ENCODE data around the gene ZBTB11.
"Not testable (repeated sequence)": the region's sequence is repeated elsewhere in the genome, so short reads cannot be mapped to it uniquely, and the experiment has no call there.

Gene ZBTB11

DNA sequence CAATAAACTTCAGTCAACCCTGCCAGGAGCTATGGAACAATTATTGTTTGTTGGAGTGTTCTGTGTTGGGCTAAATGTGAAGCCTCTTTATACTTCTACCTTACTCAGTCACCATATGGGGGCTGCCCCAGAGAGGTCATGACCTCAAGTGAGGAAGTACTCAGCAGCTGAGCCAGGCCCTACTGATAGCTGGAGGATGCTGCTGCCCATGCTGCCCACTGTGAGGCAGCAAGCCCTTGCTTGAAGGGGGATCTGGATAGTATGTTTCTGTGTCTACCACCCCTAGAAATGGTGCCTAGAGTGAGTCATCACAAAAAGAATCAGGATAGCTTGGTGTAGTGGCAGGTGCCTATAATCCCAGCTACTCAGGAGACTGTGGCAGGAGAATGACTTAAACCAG is 14.0 kb upstream of the ZBTB11 start:
- no peak for DNase-seq (ENCODE audit: low spot score)

DNA sequence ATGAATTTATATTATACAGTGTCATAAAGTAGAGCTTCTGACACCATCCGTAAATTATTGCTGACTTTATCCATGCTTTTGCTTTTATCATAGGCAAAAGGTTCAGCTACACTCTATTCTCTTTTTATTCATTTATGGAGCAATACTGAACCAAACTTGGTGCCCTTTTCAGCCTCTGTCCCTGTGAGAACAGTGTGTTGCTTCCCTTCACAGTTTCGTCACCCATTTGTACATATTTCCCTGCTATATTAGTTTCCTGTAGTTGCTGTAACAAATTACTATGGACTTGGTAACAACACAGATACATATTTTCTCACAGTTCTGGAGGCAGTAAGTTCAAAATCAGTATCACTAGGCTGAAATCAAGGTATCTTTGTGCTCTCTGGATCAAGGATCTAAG is 12.4 kb upstream of the ZBTB11 start:
- DNase-seq (ENCODE audit: low spot score) = no peak

GRCh38 chr3:101687142-101687931 is 10.4 kb upstream of the ZBTB11 start:
- no peak for DNase-seq (ENCODE audit: low spot score)

DNA sequence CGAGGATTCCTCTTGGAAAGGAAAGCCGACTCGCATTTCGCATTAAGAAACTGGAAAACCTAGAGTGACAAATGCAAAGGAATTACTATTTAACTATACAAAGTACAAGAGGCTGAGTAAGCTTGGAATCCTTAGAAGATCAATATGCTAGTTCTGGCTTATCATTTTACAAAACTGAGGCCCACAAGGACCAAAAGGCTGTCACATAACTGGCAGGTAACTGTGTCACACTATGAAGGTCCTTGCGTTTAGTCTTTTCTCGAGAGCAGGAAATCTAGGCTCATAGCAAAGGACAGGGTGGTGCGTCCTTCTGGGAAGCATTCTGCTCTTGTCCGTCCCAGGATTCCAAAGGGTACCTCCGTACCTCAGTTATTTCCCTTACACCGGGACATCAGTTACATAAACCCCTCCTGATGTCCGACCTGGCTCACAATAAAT is 9.0 kb upstream of the ZBTB11 start:
- no peak for DNase-seq (ENCODE audit: low spot score)

- DNase-seq (ENCODE audit: low spot score) = no peak
Observed at GRCh38 chr3:101685050-101685400, 8.1 kb upstream of the ZBTB11 start.

DNA sequence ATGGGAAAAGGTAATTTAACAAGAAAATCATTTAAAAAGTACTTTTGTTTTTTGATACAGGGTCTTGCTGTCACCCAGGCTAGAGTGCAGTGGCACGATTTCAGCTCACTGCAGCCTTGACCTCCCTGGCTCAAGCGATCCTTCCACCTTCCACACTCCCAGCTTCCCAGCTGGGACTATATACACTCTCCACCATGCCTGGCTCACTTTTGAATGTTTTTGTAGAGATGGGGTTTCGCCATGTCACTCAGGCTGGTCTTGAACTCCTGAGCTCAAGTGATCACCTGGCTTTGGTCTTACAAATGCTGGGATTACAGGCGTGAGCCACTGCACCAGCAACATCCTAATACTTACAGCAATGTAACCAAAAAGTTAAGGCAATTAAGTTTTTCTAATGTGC is 3.5 kb upstream of the ZBTB11 start:
- DNase-seq (ENCODE audit: low spot score) = no peak

GRCh38 chr3:101678837-101679236 is 1.9 kb upstream of the ZBTB11 start:
- DNase-seq (ENCODE audit: low spot score) = not testable (repeated sequence)

DNA sequence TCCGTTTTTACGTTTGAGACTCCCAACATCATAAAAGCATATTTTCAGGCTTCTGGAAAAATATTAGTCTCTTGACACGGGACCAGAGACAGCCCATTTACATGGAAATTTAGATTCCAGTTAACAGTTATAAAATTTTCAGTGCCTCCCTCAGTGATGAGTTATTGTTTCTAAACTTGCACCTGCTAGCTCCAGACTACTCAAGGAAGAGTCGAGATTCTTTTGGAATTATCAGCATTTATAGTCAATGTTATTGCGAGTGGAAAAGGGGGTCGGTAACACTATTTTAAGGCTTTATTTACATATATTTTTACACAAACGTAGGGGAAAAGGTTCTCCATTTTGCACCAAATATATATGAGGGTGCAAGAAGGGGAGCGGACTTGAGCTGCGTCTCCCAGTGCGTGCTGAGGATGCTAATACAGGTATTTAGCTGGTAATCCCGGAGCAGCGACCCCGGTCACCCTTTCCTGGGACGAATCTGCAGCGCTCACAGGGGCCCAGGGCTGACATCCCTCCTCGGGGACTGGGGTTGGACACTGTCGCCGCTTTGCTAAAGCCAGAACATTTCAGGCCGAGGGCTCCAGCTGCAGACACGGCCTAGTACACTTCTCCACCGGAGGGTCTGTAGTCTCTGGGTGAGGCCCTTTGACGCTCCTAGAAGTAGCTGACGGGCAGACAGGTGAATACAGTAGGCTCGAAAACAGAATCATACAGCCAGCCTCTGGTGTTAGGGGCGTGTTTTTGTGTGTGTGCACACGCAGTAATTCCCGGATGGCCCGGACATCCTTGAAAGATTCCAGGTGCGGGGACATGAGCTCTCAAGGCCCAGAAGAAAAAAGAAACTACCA is 729 bp upstream of the ZBTB11 start:
- peak; percentile 56 for DNase-seq (ENCODE audit: low spot score)

GRCh38 chr3:101676216-101676764 is 642 bp downstream of the ZBTB11 start:
- DNase-seq (ENCODE audit: low spot score) = peak; percentile 97

GRCh38 chr3:101675709-101676215 is 1.2 kb downstream of the ZBTB11 start:
- DNase-seq (ENCODE audit: low spot score) = no peak

GRCh38 chr3:101674518-101674917 is 2.4 kb downstream of the ZBTB11 start:
- no peak for DNase-seq (ENCODE audit: low spot score)

GRCh38 chr3:101673953-101674352 is 3.0 kb downstream of the ZBTB11 start:
- DNase-seq (ENCODE audit: low spot score) = no peak

GRCh38 chr3:101671014-101671413 is 5.9 kb downstream of the ZBTB11 start:
- no peak for DNase-seq (ENCODE audit: low spot score)

- no peak for DNase-seq (ENCODE audit: low spot score)
Observed at GRCh38 chr3:101667844-101668243, 9.1 kb downstream of the ZBTB11 start.

DNA sequence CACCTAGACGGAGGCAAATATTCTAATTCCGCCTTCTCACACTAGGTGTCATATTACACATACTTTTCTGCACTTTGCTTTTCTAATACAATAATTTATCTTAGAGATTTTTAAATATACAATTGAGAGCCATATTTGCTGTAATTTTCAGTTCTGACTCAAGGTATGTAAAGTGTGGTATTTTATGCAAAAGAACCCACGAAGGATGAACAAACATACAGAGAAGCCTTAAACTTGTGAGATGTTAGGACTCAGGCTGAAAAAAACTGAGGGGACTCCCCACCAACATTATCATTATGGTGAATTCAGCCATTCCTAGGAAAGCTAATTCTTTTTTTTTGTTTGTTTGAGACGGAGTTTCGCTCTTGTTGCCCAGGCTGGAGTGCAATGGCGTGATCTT is 9.6 kb downstream of the ZBTB11 start:
- DNase-seq (ENCODE audit: low spot score) = no peak

DNA sequence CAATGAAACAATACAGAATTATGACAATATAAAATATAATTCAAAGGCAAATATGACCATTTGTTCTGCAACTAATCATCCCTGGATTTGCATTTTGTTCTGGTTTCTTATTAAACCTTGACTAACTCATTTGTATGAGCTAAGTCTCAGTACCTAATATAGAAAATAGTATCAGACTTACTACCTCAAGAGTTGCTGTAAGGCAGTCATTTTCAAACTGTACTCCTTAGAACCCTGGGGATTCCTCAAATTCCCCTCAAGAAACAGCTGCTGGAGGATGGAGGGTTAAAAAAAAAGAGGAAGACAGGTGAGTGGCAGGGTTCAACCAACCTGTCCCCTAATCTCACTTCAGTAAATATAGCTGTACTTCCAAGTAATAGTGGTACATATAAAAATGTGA is 11.1 kb downstream of the ZBTB11 start:
- DNase-seq (ENCODE audit: low spot score) = no peak

- DNase-seq (ENCODE audit: low spot score) = no peak
Observed at GRCh38 chr3:101665357-101665756, 11.6 kb downstream of the ZBTB11 start.

DNA sequence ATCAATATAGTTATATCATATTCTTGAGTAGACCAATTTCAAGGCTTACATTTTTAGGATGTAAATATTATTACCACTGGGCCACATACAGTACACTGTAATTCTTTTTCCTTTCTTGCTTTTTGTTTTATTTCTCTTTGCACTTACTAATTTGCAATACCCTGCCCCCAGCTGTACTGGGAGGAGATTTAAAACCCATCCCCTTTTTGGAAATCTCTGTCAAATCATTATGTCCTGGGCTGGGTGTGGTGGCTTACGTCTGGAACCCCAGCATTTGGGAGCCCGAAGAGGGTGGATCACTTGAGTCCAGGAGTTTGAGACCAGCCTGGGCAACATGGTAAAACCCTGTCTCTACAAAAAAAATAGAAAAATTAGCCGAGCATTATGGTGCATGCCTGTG is 16.2 kb downstream of the ZBTB11 start:
- no peak for DNase-seq (ENCODE audit: low spot score)

- DNase-seq (ENCODE audit: low spot score) = no peak
Observed at GRCh38 chr3:101656651-101657050, 20.3 kb downstream of the ZBTB11 start.

GRCh38 chr3:101646726-101647125 is 30.2 kb downstream of the ZBTB11 start:
- no peak for DNase-seq (ENCODE audit: low spot score)

DNA sequence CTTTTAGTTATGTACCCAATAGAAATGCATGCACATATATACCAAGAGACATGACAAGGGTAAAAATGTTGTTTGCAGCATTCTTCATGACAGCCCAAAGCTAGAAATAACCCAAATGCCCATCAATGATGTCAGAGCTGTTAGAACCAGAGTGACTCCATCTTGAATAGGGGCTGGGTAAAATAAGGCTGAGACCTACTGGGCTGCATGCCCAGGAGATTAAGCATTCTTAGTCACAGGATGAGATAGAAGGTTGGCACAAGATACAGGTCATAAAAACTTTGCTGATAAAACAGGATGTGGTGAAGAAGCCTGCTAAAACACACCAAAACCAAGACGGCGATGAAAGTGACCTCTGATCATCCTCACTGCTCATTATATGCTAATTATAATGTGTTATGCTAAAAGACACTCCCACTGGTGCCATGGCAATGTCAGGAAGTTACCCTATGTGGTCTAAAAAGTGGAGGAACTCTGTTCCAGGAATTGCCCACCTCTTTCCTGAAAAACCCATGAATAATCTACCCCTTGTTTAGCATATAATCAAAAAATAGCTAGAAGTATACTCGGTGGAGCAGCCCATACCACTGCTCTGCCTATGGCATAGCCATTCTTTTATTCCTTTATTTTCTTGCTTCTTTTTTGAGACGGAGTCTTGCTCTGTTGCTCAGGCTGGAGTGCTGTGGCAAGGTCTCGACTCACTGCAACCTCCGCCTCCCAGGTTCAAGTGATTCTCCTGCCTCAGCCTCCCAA is 32.9 kb downstream of the ZBTB11 start:
- DNase-seq (ENCODE audit: low spot score) = no peak

Measured in ecto neural progenitor cell (in vitro differentiated cells).